ENCODE results near the gene HSD11B1.

Gene HSD11B1

DNA sequence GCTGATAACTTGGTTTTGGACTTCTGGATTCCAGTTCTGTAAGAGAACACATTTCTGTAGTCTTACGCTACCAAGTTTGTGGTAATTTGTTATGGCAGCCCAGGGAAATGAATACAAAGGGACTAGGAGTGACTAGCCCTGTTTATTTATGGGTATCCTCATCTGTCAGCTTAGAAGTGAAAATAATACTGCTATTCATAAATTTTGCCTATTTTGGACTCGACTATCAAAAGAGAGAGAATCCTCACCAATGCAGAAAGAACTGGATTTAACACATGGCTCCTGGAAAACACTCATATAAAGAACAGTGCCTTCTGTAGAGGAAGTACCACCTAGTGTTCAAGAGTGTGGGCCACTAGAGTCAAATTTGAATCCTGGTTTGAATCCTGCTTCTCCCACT is 22.6 kb downstream of the HSD11B1 start:
- DNase-seq (ENCODE audit: low spot score) = no peak

DNA sequence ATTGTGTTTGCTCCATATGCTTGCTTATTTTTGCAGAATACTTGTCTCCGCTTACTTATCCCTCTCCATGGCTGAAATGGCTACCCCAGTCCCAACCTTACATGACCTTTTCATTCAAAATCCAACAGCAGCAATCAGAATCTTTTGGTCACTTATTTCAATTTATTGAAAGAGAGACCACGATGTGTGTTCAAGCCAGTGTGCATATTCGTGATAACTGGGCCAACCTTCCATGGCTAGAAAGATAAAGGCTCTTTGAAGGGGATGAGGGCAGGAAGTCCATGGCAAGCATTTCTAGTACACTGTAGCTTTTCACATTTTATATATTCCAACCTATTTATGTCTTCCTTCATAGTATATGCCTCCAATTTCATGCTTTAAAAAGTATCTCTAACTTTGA is 23.1 kb downstream of the HSD11B1 start:
- peak; percentile 12 for DNase-seq (ENCODE audit: low spot score)

DNA sequence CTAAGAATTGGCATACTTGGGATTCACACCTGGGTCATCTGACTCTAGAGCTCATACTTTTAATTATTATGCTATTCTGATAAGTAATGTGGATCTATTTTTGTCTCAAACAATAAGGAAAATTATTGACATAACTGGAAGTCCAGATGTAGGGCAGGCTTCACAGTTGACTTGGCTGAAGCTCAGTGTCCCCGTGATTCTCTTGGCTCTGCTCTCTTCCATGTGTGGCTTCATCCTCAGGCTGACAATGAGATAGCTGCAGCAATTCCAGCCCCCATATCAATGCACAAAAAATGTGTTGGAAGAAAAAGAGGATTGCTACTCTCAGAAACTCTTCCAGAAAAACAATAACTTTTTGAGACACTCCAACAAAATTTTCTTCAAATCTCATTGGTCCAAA is 23.8 kb downstream of the HSD11B1 start:
- DNase-seq (ENCODE audit: low spot score) = no peak

DNA sequence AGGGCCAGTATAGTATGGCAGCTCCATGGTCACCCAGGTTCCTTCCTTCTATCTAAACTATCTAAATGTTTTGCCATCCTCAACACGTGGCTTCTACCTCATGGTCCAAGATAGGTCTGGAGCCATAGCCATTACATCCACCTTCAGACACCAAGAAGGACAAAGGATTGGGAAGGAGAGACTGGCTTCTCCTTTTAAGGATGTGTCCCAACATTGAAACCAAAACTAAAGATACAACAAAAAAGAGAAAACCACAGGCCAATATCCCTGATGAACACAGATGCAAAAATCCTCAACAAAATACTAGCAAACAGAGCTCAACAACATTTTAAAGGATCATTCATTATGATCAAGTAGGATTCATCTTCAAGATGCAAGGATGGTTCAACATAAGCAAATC is 24.8 kb downstream of the HSD11B1 start:
- no peak for DNase-seq (ENCODE audit: low spot score)

DNA sequence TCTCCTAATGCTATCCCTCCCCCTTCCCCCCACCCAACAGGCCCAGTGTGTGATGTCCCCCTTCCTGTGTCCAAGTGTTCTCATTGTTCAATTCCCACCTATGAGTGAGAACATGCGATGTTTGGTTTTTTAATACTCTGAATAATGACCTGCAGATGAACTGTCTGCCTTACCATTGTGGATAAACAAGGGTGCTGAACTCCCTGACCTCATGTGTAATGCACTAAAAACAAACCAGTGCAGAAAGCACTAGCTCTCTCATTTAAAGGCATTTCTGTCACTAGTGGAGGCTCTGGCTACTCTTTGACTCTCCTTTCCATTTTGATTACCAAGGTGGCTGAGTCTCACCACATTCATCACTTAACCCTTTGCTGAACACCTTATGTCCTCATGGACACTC is 28.1 kb downstream of the HSD11B1 start:
- no peak for DNase-seq (ENCODE audit: low spot score)

DNA sequence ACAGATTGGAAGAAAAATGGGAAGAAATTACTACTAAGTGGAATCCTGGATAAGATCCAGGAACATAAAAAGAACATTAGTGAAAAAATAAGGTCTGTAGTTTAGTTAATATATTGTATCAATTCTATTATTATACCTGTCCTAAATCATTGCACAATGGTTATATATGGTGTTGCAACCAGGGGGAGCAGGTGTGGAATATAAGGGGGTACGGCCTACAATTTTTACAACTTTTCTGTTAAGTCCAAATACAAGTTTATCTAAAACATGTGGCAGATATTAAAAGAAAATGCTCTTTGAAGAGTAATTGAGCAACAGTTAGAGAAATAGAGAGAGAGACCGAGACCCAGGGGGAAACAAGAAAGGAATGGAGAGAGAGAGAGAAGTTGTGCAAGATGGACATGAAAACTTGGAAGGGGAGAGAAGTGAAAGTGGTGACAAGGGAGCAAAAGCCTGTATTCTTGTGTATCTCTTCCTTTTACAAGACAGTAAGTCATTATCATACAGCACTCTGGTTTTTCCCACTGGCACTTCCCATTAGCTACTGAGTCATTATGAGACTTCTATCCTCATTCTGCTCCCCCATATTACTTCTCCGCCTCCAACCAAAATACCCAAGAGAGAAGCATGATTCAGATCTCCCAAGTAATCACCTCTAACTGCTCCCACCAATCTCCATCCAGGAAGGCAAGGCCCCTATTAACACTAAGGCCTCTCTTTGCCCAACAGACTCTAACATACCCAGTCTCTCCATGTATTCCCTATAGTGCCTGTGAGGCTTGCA is 29.0 kb downstream of the HSD11B1 start:
- no peak for DNase-seq (ENCODE audit: low spot score)

DNA sequence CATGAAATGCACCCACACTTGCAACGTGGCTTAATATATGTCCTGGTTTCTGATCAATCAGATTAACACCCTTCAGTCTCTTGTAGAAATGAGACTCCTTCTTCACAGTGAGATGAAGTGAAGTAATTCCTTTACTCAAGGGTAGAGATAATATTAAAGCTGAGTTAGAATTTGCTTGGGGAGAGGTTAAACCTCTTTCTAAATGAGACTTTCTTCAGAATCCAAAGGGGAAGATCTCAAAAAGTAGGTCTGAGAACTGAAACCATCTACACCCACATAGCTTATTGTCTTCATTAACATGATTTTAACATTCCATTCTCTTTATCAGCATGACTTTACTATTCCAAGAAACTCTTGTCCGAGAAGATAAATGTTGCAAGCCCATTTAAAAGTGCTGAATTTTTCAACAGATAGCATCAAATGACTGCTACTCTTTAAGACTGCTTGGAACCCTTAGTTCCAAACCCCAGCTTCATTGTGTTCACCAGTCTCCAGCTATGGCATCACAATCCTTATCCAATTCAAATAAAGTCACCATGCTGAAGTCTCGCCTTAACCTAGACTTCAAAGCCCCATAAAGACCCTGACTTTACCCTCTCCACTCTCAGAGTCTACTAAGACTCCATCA is 32.0 kb downstream of the HSD11B1 start:
- no peak for DNase-seq (ENCODE audit: low spot score)

DNA sequence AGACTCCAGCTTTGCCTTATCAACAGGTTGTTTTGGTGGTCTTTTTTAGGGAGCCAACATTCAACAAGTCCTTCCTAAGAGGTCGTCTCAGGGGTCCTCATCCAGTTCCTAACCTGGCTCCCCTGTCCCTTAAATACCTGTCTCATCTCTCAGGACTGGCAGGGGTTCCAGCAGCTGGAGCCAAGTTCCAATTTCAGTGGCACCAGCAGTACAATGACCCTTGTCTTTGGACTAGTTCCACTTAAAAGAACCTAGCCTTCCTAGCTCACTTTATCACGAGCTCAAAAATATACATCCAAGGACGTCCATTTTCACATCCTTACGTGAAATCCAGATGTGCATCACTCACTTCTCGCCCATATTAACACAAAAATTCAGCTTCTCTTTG is 32.5 kb downstream of the HSD11B1 start:
- no peak for DNase-seq (ENCODE audit: low spot score)

DNA sequence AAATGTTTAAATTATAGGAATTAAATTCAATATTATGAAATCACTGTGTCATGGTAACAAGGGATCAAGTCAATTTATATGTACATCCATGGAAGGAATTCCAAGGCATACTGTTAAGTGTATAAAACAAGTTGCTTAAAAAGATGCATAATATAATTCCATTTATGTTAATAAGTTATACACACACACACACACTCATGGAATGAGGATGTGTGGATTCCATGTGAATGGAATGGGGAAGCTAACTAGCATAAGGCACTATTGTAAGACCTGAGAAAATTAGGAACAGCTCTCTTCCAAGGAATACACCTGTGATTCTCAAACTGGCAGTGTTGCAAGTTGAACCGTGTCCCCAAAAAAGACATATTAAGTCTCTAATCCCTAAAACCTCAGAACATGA is 33.6 kb downstream of the HSD11B1 start:
- DNase-seq (ENCODE audit: low spot score) = no peak

DNA sequence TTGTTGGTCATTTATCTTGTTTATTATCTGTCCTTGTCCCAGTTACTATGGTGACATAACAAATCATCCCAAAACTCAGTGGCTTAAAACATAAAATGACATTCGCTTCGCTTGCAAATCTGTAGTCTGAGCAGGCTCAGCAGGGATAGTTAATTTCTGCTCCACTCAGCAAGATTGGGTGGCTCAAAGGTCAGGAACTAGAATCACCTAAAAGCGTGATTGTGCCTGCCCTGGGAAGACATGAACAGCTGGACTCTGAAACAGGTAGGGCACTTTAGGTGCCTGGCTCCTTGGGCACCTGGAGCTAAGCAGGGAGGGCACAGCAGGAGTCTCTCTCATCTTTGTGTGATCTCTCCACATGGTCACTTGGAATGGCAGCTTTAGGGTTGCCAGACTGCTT is 36.5 kb downstream of the HSD11B1 start:
- DNase-seq (ENCODE audit: low spot score) = no peak

DNA sequence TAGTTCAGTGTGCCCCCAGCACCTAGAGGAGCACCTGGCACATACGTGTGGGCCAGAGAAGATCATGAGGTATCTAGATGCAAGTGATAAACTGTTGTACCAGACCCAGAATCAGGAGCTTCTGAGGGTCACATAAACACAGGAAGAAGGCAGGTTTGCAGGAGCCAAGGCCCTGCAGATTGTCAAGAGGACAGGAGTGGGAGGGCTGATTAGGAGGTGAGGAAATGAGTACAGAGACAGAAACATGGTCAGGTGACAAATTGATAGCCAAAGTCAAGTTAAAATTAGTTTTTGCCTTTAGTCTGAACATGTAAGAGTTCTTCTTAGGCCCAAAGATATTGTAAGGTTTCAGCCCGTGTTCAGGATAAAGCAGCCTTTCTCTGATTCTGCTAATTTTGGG is 37.2 kb downstream of the HSD11B1 start:
- DNase-seq (ENCODE audit: low spot score) = no peak

DNA sequence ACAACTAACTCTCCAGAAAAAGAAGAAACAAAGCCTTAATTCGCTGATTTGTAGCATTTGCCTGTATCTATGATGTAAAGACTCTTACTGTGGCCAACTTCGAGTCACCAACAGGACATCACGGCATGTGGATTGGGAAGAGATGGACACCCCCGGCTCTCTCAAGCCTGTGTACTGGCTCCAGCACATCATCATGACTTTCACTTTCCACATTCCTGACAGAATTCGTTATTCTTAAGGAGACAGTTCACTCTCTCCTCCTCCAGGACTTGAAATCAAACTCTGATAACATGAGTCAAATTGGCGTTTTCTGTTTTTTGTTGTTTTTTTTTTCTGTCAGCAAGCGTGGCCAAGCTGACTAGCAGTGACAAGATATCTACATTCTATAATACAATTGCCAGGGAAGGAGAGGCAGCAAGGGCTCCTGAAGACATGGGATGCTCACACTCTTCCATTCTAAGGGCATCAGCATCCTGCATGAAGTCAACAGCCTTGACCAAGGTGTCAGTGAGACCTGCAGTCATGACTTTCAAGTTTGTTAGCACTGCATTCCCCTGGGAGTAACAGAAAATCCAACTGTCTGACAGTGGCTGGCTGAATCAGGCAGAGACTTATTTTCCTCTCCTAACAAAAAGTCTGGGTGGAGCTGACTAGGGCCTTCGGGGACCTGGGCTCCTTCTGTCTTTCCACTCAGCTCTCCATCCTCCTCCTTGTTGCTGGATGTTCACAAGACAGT is 37.9 kb downstream of the HSD11B1 start:
- DNase-seq (ENCODE audit: low spot score) = no peak

DNA sequence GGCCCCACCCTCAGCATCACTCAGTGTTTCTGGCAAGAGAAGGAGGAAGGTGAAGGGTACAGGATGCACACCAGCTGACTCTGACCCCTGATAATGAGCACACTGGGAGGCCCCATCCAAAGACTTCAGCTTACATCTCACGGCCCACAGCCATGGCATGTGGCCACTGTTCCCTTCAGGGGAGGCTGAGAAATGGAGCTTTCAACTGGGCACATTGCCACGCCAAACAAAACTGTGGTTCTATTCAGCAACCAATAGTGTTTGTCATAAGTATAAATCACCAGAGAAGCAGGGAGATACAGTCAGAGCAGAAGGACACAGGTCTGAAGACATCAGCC is 38.5 kb downstream of the HSD11B1 start:
- no peak for DNase-seq (ENCODE audit: low spot score)

DNA sequence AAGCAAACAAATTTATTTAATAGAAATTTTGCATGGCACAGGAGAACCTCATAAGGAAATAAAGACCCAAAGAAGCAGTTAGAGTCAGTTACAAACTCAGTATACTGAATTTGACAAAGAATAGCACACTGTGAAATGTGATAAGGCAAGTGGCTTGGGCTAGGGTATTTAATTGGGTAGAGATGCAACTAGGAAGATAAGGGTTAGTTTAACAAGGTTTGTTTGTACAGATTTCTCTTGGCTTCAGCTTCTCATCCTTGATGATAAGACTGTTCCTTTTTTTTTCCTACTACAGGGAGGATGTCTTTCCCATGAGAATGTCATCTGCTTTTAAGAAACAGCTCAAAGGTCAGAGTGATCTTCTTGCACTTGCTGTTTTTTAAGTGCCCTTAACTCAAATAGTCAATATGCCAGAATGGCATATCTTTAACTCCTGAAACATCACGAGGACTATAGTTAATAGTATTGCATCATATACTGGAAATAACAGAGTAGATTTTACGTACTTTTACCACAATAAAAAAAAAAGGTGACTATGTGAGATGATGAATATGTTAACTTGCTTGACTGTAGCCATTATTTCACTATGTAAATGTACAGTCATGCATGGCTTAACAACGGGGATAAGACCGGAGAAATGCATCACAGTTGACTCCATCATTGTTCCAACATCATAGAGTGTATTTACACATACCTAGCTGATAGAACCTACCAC is 42.0 kb downstream of the HSD11B1 start:
- DNase-seq (ENCODE audit: low spot score) = no peak

DNA sequence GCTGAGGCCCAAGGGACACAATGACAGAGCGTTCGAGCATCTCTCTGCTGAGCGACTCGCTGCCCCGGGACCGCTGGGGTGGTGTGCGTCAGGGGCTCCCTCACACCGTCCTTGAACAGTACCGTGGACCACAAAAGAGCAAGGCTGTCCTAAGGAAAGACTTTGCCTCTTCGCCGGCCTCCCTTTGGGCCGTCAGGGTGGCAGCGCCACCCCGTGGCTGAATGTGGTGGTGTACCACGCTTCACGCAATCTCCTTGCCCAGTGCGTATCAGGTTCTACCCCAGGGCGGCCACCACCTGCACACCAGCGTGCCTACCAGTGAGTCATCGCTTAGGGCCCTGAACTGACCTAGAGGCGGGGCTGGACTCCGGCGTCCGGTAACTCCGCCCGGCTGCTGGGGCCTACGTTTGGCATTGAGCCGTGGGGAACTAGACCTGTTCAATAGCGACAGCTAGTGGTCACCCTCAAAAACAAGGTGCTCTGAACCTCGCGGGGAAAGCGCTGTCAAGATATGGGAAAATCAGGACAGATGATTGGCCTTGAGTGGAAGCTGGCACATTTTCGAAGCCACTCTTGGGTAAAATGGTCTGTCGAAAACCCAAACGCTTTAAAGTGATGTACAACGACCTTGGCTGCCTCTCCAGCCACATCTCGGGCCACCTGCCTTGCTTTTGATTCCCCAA is 43.1 kb downstream of the HSD11B1 start:
- peak; percentile 91 for DNase-seq (ENCODE audit: low spot score)

DNA sequence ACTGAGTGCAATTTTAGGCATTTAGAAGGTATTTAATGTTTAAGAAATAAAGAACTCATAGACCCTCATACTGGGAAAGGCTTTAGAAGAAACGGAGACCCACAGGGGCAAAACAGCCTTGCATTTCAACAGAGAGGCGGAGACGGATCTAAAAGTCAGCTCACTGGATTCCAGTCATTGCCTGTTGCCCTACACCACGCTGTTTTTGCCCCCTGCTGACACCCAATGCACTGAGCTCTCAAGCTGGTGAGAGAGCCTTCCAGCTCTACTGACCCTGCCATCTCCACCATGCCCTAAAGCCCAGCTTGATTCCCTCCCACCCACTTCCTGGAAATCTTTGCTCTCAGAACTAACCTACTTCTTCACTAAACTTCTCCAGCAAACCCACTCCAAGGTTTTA is 44.0 kb downstream of the HSD11B1 start:
- DNase-seq (ENCODE audit: low spot score) = no peak

DNA sequence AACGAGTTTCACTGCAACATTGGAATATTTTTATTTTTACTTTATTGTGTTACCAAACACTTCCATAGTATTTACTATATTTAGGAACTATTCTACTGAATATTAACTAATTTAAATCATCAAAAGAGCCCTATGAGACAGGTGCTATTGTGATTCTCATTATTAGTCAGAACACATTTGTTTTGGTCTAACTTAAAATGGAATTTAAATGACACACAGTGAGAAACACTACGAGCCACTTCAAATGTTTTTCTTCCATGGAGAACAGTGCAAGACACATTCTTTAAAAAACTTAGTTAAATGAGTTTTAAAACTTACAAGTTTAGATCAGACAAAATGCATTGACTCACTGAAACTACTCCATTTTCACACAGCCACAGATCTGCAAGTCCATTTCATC is 44.6 kb downstream of the HSD11B1 start:
- no peak for DNase-seq (ENCODE audit: low spot score)

DNA sequence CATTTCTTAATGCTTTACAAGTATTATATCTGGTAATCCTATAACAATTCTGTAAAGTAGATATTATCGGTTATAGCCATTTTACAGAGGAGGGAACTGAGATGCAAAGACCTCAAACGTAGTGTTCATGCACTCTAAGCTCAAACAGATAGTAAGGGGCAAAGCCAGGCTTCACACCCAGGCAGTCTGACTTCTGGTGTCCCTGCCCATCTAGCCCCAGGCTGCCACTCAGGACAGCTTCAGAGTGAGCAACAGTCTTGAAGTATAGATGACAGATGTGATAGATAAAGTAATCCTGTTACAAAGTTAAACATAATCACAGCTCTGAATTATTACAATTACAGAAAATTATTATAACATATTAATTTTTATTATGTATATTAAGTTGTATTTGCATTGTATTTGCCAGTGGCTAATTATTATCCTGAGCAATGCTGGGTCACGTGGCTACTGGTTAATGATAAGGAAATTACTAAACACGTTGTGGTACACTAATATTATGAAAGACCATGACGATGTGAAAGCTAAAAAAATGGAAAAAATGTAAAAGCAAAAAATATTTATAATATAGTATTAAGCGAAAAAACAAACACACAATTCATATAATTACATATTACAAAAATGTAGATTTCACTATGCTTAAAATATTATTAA is 45.2 kb downstream of the HSD11B1 start:
- no peak for DNase-seq (ENCODE audit: low spot score)

DNA sequence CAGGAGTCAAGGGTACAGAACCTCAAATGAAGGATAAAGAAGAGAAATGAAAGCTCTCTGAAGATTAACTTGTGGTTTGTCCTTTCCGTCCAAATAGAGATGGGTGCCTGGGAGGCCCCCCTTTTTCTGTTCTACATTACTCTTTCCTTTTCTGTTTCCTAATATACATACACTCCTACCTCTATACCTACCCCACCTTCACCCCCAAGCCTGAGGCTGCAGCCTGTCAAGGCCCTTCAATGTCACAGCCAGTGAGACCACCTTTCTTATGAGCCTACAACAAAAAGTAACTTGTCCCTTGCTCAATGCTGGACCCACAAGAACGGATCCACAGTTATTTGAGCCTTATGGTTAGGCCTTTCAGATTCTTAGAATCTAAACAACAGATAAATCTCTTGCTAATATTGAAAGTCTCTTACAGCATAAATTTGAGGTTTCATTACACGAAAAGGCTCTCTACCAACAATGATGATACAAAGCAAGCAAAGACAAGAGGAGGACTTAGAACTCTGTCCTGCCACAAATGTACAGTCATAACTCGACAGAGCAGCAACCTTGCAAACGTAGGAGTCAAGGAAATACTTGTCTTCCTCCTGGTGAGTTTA is 47.1 kb downstream of the HSD11B1 start:
- DNase-seq (ENCODE audit: low spot score) = no peak

DNA sequence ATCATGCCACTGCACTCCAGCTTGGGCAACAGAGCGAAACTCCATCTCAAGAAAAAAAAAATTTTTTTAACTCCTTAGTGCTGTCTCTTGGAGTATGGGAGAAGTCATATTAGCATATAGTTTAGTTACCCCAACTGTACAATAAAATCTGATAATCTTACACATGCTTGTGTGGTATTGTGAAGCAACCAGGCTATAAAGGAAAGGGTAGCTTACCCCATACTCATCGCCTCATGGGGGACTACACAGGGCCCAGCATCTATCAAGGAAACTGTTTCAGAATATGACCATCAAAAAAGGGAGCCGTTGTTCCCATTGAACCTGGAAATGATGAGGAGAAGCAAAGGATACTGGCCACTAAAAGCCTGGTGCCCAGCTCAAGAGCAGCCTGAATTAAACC is 48.2 kb downstream of the HSD11B1 start:
- DNase-seq (ENCODE audit: low spot score) = no peak

DNA sequence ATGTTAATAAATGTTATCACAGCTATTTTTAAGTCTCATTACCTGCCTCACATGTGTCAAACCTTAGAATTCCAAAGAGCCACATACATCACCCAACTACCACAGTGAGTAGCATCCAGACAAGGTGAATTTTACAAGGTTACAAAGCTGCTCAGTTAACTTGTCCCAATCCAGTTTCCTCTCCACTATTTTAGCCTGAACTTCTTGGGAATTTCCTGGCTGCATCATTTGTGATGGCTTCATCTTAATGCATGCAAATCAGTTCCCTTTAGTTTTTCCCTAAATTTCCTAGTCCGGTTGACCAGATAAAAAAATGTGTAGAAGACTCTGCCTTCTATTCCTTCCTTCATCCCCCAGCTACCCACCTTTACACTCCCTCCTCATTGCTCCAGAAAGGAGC is 50.6 kb downstream of the HSD11B1 start:
- DNase-seq (ENCODE audit: low spot score) = no peak

All from hematopoietic multipotent progenitor cell treated with erythropoietin and hydrocortisone succinate and interleukin-3 and kit ligand, for 15 days (in vitro differentiated cells).